ENCODE measurements around the gene RAVER2.
"Not testable (repeated sequence)": the region's sequence is repeated elsewhere in the genome, so short reads cannot be mapped to it uniquely, and the experiment has no call there.

The RAVER2 gene

GRCh38 chr1:64748706-64749105 lies 3.8 kb downstream of the RAVER2 start:
- no peak for DNase-seq

DNA sequence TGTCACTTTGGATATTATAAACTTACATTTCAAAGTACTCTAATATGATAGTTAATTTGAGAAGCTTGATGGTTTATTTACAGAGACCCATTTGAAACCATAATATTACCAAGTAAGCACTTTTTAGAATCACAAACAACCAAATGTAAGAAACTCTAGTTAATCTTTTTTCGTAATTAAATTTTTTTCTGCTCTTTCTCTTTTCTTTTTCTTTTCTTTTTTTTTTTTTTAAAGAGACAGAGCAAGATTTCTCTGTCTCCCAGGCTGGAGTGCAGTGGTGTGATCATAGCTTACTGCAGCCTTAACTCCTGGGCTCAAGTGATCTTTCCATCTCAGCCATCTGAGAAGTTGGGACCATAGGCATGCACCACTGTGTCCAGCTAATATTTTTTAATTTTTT lies 5.2 kb downstream of the RAVER2 start:
- DNase-seq: no peak

- DNase-seq: no peak
These were observed 6.0 kb downstream of the RAVER2 start for GRCh38 chr1:64750875-64751274.

- no peak for DNase-seq
These were observed 9.3 kb downstream of the RAVER2 start for GRCh38 chr1:64754173-64754572.

DNA sequence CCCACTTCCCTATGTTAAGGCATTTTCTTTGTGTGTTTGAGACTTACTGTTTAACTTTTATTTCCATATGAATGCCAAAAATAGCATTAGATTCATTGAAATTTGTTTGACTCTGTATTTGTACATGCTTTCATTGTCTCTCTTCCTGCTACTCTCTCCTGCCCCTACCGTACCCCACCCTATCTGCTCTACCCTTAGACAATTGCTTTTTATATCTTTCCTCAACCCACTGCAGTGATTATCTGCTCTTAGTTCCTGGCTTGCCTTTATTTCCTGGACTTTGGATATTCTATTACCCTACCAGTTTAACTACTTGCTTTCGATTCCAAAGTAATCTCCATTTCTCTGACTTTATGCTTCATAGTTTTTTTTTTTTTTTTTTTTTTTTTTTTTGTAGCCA lies 10.5 kb downstream of the RAVER2 start:
- DNase-seq: no peak

DNA sequence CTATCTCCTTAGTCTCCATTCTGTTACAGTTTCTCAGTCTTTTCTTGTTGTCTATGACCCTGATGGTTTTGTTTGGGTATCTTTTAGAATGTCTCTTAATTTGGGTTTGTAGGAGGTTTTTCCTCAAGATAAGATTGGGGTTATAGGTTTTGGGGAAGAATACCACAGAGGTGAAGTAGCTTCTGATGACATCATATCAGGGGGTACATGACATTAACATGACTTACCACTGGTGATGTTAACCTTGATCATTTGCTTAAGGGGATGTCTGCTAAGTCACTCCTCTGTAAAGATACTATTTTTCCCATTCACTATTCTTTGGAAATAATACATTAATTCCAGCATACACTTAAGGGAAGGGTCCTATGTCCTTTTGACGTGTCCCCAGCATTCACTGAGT lies 11.9 kb downstream of the RAVER2 start:
- DNase-seq: no peak

GRCh38 chr1:64757213-64757612 lies 12.3 kb downstream of the RAVER2 start:
- DNase-seq: no peak

- DNase-seq: no peak
These were observed 13.4 kb downstream of the RAVER2 start for GRCh38 chr1:64758233-64758632.

DNA sequence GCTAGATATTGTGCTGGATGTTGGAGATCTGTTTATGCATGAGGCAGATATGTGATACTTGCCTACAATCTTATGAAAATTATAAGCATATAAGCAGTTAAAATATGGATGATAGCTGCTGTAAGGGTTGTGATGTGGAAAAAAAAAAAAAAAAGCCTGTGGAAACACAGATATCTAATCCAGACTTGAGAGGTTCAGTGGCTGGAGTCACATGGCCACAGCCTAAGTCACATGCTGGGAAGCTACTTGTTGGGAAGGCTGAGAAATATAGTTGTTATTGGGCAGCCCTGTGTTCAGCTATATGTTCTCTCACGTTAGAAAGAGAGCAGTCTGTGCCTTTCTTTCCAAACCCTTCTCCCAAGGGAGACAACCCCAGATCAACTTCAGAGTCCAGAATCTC lies 15.1 kb downstream of the RAVER2 start:
- DNase-seq: no peak

DNA sequence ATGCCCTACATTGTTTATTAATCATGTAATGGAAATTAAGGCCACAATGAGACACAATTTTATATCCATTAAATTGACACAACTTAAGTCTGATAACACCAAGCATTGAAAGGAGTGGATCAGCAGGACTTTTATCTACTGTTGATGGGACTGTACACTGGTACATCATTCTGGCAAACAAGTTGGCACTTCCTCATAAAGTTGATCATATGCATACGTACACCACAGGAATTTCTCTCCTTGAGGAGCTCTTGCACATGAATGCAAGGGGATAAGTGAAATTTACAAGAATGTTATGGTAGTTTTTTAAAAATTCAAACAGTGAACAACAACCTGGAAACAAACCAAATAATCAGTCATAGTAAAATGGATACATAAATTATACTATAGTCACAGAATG lies 20.1 kb downstream of the RAVER2 start:
- no peak for DNase-seq

DNA sequence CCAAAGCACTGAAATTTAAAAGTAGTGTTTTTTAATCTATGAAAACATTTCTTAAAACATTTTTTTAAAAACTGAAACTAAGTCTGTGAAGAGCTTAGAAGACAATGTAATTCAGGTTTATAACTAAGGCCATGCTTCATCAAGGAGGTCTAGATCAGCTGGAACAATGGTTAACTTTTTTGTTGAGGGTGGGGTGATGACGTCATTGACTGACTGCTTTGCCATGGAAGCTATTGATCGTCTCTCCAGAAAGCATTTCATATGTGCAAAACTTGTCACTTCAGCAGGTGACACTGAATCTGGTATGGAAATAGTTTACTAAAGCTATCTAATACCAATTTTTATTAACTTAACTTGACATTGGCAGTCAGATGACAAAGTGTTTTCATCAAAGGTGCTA lies 21.0 kb downstream of the RAVER2 start:
- no peak for DNase-seq

- no peak for DNase-seq
These were observed 21.6 kb downstream of the RAVER2 start for GRCh38 chr1:64766429-64766828.

GRCh38 chr1:64769482-64769881 lies 24.6 kb downstream of the RAVER2 start:
- no peak for DNase-seq

GRCh38 chr1:64769971-64770370 lies 25.1 kb downstream of the RAVER2 start:
- no peak for DNase-seq

DNA sequence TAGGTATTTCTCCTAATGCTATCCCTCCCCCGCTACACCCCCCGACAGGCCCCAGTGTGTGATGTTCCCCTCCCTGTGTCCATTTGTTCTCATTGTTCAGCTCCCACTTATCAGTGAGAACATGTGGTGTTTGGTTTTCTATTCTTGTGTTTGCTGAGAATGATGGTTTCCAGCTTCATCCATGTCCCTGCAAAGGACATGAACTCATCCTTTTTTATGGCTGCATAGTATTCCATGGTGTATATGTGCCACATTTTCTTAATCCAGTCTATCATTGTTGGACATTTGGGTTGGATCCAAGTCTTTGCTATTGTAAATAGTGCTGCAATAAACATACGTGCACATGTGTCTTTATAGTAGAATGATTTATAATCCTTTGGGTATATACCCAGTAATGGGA lies 28.4 kb downstream of the RAVER2 start:
- DNase-seq: not testable (repeated sequence)

GRCh38 chr1:64775113-64775512 lies 30.2 kb downstream of the RAVER2 start:
- DNase-seq: no peak

GRCh38 chr1:64782044-64782443 lies 37.2 kb downstream of the RAVER2 start:
- DNase-seq: not testable (repeated sequence)

- DNase-seq: not testable (repeated sequence)
These were observed 38.0 kb downstream of the RAVER2 start for GRCh38 chr1:64782848-64783247.

GRCh38 chr1:64790832-64791487 lies 46.1 kb downstream of the RAVER2 start:
- DNase-seq: no peak

GRCh38 chr1:64798872-64799271 lies 54.0 kb downstream of the RAVER2 start:
- DNase-seq: no peak

DNA sequence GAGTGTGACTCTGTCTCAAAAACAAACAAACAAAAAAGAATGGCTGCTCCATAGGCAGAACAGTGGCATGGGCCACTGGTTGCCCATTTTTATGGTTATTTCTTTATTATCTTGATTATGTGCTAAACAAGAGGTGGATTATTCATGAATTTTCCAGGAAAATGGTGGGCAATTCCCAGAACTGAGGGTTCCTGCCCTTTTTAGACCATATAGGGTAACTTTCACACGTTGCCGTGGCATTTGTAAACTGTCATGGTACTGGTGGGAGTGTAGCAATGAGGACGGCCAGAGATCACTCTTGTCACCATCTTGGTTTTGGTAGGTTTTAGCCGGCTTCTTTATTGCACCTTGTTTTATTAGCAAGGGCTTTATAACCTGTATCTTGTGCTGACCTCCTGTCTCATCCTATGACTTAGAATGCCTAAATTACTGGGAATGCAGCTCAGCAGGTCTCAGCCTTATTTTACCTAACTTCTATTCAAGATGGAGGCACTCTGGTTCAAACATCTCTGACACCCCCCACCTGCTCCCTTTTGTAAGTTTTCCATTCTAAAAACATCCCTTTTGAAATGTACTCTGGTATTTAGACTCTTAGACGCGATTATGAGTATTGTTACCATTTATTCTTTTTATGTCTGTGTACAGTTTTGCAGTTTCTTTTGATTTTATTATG lies 57.1 kb downstream of the RAVER2 start:
- DNase-seq: no peak

DNA sequence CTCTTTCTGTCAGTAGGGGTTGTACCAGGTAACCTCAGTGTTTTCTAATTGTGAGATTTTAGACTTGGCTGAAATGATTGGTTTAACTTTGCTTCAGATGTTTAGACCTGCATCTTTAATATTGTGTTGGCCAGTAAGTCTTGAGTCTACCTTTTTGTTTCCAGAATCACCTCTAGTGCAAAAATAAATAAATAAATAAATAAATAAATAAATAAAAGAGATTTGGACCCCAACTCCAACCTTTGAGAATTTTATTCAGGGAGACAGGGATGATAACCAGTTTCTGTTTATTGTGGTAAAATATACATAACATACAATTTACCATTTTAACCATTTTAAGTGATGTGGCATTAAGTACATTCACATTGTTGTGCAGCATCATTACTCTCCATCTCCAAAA lies 64.4 kb downstream of the RAVER2 start:
- DNase-seq: no peak

DNA sequence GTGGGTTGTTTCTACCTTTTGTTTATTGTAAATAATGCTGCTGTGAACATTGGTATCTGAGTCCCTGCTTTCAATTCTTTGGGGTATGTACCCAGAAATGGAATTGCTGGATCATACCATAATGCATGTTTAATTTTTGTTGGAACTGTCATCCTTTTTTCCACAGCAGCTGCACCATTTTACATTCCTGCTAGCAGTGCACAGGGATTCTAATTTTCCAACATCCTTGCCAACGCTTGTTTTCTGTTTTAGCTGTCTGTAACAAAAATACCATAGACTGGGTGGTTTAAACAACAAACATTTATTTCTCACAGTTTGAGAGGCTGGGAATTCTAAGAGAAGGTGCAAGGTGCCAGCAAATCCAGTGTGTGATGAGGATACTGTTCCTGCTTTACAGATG lies 65.1 kb downstream of the RAVER2 start:
- no peak for DNase-seq

DNA sequence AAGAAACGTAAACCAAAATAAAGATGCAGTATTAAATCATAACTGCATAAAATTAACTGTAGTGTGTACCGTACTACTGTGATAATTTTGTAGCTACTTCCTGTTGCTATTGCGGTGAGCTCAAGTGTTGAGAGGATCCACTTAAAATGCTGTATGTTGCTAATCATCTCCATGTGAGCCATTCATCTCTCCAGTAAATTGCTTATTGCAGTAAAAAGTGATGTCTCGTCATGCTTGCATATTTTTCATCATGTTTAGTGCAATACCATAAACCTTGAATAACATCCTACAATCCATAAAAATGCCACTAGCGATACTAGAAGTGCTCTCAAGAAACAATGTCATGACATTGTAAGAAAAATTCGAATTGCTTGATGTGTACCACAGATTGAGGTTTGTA lies 66.3 kb downstream of the RAVER2 start:
- no peak for DNase-seq

DNA sequence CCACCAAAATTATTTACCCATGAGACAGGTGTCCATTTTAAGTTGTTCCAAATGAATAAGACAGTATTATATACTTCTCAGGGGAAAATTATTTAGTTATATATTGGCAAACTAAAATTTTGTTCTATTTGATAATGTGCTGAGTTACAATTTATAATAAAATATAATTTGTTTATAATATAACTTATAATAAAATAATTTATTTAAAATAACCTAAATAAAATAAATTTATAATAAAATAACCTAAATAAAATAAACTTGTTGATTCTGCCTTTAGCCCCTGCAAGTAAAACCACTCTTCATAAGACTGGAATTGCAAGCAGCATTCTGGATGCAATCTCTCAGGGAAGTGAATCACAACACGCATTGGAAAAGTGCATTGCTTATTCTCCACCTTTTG lies 69.6 kb downstream of the RAVER2 start:
- DNase-seq: no peak

Measured in DMS 273 treated with DMSO at 0.1 percent for 48 hours (cell line).